ENCODE results near the gene YPEL3. TPM values are rescaled to one million over a fixed set of nuclear protein-coding genes. Genes with fewer than 3 reads are reported as not detected.

The YPEL3 gene
- total and polyA plus RNA-seq, 2 of the 8 experiments (the other 6 are each of a cell fraction or from before 2014, with no cell fraction given), result 40.3 to 53.3 TPM

DNA sequence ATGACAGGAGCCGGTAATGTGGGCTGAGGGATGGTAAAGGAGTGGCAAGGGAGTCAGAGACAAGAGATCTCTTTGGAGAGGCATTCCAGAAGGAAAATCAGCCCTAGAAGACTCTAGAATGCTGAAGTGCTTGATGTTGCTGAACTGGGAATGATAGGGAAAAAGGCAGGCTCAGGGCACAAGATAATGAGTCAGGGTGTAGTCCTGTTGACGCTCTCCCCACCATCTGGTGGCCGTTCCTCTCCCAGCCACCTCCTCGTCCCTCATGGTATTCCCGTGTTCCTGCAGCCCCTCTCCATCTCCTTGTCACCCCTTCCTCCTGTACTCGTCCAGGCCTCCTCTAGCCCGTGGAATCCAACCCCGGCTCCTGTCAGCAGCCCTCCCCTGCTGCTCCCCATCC lies 41.6 kb downstream of the YPEL3 start:
- Histone ChIP-seq H2BK12ac (ENCODE audit: low read depth, low read length) (no peak overlapping the region), H3K9ac (replicated peaks in 1 of 4; ENCODE audit: extremely low read depth in 1 of 4, low read depth in 3 of 4, low read length in 3 of 4) (no peak overlapping the region), H3K4me2 (ENCODE audit: insufficient read depth in 1 of 2, low read depth in 2 of 2, low read length in 2 of 2) (no peak overlapping the region; a peak in 1 of 4 replicates), H3K18ac (ENCODE audit: extremely low read depth, low read length) (no peak overlapping the region), H3K27ac (ENCODE audit: low read depth, low read length) (no peak overlapping the region), H3K14ac (ENCODE audit: insufficient read length) (no peak overlapping the region), H3K23me2 (ENCODE audit: low read depth, low read length) (peaks cover 6% of the 10 kb centered on the region), H2BK20ac (ENCODE audit: low read length) (no peak overlapping the region), H3K27me3 (replicated peaks in 1 of 4; ENCODE audit: control insufficient read depth in 3 of 4, extremely low read depth in 1 of 4, insufficient read depth in 3 of 4, low read length in 3 of 4) (peaks cover 0 to 5% (median 2%) of the 10 kb centered on the region in 4 experiments; a peak in 2 of 7 replicates), H4K5ac (ENCODE audit: insufficient read length, low read depth, low read length) (no peak overlapping the region), H4K20me1 (replicated peaks in 1 of 2; ENCODE audit: control insufficient read depth in 1 of 2, insufficient read depth in 2 of 2, low read length in 2 of 2) (no peaks in the 10 kb centered on the region), H3K4ac (replicated peaks; ENCODE audit: insufficient read length, low read depth, low read length) (no peak overlapping the region), H3K56ac (replicated peaks; ENCODE audit: insufficient read length, low read depth, low read length) (no peak overlapping the region), H4K8ac (ENCODE audit: extremely low read depth, insufficient read depth, low read length) (no peak overlapping the region), H3K79me2 (ENCODE audit: control insufficient read depth in 1 of 2, insufficient read depth in 2 of 2, low read length in 2 of 2) (no peaks in the 10 kb centered on the region), H2AK5ac (ENCODE audit: low read depth, low read length) (no peak overlapping the region), H3K4me3 (ENCODE audit: extremely low read depth in 1 of 4, insufficient read depth in 2 of 4, low read depth in 3 of 4, low read length in 4 of 4) (no peak overlapping the region; a peak in 1 of 8 replicates), H3K79me1 (ENCODE audit: low read depth, low read length) (no peaks in the 10 kb centered on the region), H4K91ac (replicated peaks; ENCODE audit: insufficient read length, low read length) (no peak overlapping the region), H3K9me3 (ENCODE audit: insufficient read depth in 2 of 2, low read depth in 1 of 2, low read length in 1 of 2) (no peaks in the 10 kb centered on the region), H2AFZ (ENCODE audit: low read length) (no peak overlapping the region), H2BK5ac (ENCODE audit: low read depth, low read length) (no peak overlapping the region), H2BK15ac (ENCODE audit: low read length) (no peak overlapping the region), H3K4me1 (replicated peaks in 1 of 4; ENCODE audit: control insufficient read depth in 3 of 4, insufficient read depth in 4 of 4, low read length in 3 of 4) (peaks cover 0 to 4% (median 2%) of the 10 kb centered on the region in 4 experiments; a peak in 3 of 7 replicates), H3K36me3 (ENCODE audit: control insufficient read depth in 2 of 4, insufficient read depth in 4 of 4, low read length in 3 of 4) (no peaks in the 10 kb centered on the region), H2BK120ac (replicated peaks; ENCODE audit: low read depth, low read length) (no peak overlapping the region), H3K23ac (ENCODE audit: insufficient read length) (no peak overlapping the region)
- TF ChIP-seq ZNF274 (IDR thresholded peaks at IDR 0.05; ENCODE audit: borderline replicate concordance, extremely low read depth, low read length) (no peak), NRF1 (IDR thresholded peaks at IDR 0.05; ENCODE audit: low read depth, low read length) (no peak), SIX5 (IDR thresholded peaks at IDR 0.05; ENCODE audit: low read depth, low read length) (no peak), TAF1 (IDR thresholded peaks at IDR 0.05; ENCODE audit: low read depth, low read length) (no peak), POU5F1 (IDR thresholded peaks at IDR 0.05; ENCODE audit: low read depth, low read length) (no peak), EZH2 (IDR thresholded peaks at IDR 0.05; ENCODE audit: low read depth, low read length, severe bottlenecking) (no peak), CBX5 (IDR thresholded peaks at IDR 0.05; ENCODE audit: low read depth, low read length) (no peak), CHD2 (IDR thresholded peaks at IDR 0.05; ENCODE audit: low read length) (no peak), ASH2L (IDR thresholded peaks at IDR 0.05; ENCODE audit: low read length) (no peak), CEBPB (IDR thresholded peaks at IDR 0.05; ENCODE audit: low read depth, low read length) (no peak), MAFK (IDR thresholded peaks at IDR 0.05; ENCODE audit: low read depth, low read length) (no peak), SIRT6 (IDR thresholded peaks at IDR 0.05; ENCODE audit: low read length) (no peak), SP4 (IDR thresholded peaks at IDR 0.05; ENCODE audit: low read length) (no peak)
- TF ChIP-seq, protein P1, sequence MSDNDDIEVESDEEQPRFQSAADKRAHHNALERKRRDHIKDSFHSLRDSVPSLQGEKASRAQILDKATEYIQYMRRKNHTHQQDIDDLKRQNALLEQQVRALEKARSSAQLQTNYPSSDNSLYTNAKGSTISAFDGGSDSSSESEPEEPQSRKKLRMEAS (IDR thresholded peaks at IDR 0.05), result no peak
- TF ChIP-seq, protein P2, sequence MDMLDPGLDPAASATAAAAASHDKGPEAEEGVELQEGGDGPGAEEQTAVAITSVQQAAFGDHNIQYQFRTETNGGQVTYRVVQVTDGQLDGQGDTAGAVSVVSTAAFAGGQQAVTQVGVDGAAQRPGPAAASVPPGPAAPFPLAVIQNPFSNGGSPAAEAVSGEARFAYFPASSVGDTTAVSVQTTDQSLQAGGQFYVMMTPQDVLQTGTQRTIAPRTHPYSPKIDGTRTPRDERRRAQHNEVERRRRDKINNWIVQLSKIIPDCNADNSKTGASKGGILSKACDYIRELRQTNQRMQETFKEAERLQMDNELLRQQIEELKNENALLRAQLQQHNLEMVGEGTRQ (IDR thresholded peaks at IDR 0.05; ENCODE audit: low read length), result no peak
- 81% methylated on average over 5 of the region's 8 CpGs; no CpG with 5 or more reads in 1 of the 2 experiments for WGBS, 2 experiments (ENCODE audit: extremely low coverage in 1 of 2, insufficient coverage in 1 of 2, insufficient read length in 1 of 2, insufficient replicate concordance in 2 of 2, low coverage in 1 of 2, low lambda C conversion rate in 2 of 2, missing lambda C conversion rate in 1 of 2)
- DNase-seq (ENCODE audit: low read depth in 1 of 2, low spot score in 2 of 2) (no peak), FAIRE-seq (no peak)
- POLR2A ChIA-PET (ENCODE audit: partially characterized antibody), result interaction anchor here (1.0 to 7.6 kb wide), 3 partner anchors 12 to 39 kb away, joined by 5 to 88 read pairs (median 7); partner anchors contain the start of gene ALDOA
- CTCF ChIA-PET (ENCODE audit: partially characterized antibody), result interaction anchor here (0.9 to 3.6 kb wide), 17 partner anchors 9 to 355 kb away, joined by 3 to 17 read pairs (median 7); partner anchors contain the start of genes ALDOA, TBX6 and TLCD3B
